ENCODE data around the gene UNK.

Gene UNK

DNA sequence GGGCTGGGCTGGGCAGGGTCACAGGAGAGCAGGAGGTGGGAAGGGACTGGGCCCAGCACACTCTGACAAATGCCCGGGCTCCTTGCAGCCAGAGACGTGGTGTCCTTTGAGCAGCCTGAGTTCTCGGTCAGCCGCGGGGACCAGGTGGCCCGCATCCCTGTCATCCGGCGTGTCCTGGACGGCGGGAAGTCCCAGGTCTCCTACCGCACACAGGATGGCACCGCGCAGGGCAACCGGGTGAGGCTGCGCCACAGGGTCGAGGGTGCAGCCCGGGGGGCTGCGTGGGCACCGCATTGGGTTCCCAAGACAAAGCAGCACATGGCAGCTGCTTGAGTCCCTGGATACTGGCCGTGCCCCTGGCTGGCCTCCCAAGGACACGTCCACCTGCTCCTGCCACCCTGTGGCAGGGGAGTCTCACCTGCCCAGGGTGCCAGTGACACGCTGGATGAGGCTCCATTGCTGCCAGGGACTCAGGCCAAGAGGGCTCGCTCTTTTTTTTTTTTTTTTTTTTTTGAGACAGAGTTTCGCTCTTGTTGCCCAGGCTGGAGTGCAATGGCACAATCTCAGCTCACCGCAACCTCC is 40.9 kb upstream of the UNK start:
- TF ChIP-seq TAF1 (IDR thresholded peaks at IDR 0.05; ENCODE audit: borderline replicate concordance, insufficient read depth, low read length) = no peak
- no peak for TF ChIP-seq FOXP2 (optimal IDR thresholded peaks at IDR 0.05; ENCODE audit: borderline replicate concordance, extremely low read depth, extremely low read length, insufficient read depth)
- no peak for TF ChIP-seq POLR2AphosphoS5 (IDR thresholded peaks at IDR 0.05; ENCODE audit: low read depth, low read length)
- no peak for TF ChIP-seq SIN3A (IDR thresholded peaks at IDR 0.05; ENCODE audit: borderline replicate concordance, insufficient read depth, low read length)
- TF ChIP-seq, protein P1, sequence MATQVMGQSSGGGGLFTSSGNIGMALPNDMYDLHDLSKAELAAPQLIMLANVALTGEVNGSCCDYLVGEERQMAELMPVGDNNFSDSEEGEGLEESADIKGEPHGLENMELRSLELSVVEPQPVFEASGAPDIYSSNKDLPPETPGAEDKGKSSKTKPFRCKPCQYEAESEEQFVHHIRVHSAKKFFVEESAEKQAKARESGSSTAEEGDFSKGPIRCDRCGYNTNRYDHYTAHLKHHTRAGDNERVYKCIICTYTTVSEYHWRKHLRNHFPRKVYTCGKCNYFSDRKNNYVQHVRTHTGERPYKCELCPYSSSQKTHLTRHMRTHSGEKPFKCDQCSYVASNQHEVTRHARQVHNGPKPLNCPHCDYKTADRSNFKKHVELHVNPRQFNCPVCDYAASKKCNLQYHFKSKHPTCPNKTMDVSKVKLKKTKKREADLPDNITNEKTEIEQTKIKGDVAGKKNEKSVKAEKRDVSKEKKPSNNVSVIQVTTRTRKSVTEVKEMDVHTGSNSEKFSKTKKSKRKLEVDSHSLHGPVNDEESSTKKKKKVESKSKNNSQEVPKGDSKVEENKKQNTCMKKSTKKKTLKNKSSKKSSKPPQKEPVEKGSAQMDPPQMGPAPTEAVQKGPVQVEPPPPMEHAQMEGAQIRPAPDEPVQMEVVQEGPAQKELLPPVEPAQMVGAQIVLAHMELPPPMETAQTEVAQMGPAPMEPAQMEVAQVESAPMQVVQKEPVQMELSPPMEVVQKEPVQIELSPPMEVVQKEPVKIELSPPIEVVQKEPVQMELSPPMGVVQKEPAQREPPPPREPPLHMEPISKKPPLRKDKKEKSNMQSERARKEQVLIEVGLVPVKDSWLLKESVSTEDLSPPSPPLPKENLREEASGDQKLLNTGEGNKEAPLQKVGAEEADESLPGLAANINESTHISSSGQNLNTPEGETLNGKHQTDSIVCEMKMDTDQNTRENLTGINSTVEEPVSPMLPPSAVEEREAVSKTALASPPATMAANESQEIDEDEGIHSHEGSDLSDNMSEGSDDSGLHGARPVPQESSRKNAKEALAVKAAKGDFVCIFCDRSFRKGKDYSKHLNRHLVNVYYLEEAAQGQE (IDR thresholded peaks at IDR 0.05; ENCODE audit: insufficient read depth in 1 of 2, low read depth in 2 of 2, low read length in 2 of 2) = no peak

DNA sequence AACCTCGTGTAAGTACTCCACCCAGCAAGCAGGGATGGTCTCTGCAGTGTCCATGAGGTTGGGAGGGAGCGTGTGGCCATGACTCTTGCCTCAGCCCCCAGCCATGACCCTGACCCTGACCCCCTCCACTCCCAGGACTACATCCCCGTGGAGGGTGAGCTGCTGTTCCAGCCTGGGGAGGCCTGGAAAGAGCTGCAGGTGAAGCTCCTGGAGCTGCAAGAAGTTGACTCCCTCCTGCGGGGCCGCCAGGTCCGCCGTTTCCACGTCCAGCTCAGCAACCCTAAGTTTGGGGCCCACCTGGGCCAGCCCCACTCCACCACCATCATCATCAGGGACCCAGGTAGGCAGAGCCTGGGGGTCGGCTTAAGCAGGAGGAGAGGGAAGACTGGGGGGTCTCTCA is 35.9 kb upstream of the UNK start:
- no peak for TF ChIP-seq FOXP2 (optimal IDR thresholded peaks at IDR 0.05; ENCODE audit: borderline replicate concordance, extremely low read depth, extremely low read length, insufficient read depth)
- TF ChIP-seq TAF1 (IDR thresholded peaks at IDR 0.05; ENCODE audit: borderline replicate concordance, insufficient read depth, low read length) = no peak
- TF ChIP-seq POLR2AphosphoS5 (IDR thresholded peaks at IDR 0.05; ENCODE audit: low read depth, low read length) = no peak
- TF ChIP-seq, protein P1 (IDR thresholded peaks at IDR 0.05; ENCODE audit: insufficient read depth in 1 of 2, low read depth in 2 of 2, low read length in 2 of 2) = no peak
- no peak for TF ChIP-seq SIN3A (IDR thresholded peaks at IDR 0.05; ENCODE audit: borderline replicate concordance, insufficient read depth, low read length)

DNA sequence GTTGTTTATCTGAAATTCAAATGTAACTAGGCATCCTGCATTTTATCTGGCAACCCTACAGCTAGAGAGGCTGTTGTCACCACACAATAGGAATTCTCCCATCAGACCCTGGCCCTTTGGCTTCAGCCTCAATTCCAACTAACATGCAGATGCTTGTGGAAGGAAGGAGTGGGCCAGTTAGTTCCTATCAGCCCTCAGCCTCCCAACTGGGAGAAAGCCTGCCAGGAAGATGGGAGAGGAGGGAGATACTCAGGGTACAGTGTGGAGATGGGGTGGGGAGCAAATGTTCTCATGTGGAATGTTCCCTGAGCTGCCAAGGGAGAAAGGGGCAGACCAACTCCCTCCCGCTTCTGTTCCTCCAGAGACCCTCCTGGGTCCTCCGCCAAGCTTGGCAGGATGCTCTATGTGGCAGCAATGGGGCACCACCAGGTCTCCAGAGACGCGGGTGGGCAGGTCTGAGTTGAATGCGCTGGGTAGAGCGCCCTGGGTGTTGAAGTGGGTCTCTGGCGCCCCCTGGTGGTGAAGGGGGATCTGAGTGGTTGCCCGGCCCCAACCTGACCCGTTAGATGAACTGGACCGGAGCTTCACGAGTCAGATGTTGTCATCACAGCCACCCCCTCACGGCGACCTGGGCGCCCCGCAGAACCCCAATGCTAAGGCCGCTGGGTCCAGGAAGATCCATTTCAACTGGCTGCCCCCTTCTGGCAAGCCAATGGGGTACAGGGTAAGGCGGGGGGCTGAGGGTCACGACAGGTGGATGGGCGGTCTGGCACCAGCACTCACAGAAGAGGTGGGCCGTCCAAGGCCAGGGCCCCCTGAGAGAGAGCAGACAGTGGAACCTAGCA is 34.8 kb upstream of the UNK start:
- TF ChIP-seq, protein P1 (IDR thresholded peaks at IDR 0.05; ENCODE audit: insufficient read depth in 1 of 2, low read depth in 2 of 2, low read length in 2 of 2) = 0 out of 4 replicates have a peak, but pooled peaks of 1 of the 2 experiments have one; percentile 14
- no peak for TF ChIP-seq POLR2AphosphoS5 (IDR thresholded peaks at IDR 0.05; ENCODE audit: low read depth, low read length)

DNA sequence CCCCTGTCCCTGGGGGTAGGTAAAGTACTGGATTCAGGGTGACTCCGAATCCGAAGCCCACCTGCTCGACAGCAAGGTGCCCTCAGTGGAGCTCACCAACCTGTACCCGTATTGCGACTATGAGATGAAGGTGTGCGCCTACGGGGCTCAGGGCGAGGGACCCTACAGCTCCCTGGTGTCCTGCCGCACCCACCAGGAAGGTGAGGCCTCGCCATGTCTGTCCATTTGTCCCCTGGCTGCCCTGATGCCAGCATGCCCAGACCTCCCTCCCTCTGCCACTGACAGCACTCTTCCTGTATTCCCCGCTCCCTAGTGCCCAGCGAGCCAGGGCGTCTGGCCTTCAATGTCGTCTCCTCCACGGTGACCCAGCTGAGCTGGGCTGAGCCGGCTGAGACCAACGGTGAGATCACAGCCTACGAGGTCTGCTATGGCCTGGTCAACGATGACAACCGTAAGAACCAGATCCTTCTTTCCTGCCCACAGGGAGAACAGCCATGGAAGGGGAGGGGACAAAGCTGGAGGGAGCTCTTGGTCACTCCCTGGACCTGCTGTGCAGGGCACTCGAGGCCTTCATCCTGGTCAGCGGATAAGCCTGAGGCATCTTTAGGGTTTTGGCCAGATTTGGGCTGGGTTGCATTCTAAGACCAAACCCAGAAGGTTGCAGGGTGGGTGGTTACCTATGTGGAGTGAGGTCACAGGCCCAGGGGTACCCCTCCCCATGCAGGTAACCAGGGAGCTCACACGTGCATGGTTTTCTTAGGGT is 33.8 kb upstream of the UNK start:
- TF ChIP-seq, protein P1 (IDR thresholded peaks at IDR 0.05; ENCODE audit: insufficient read depth in 1 of 2, low read depth in 2 of 2, low read length in 2 of 2) = no peak
- TF ChIP-seq TAF1 (IDR thresholded peaks at IDR 0.05; ENCODE audit: borderline replicate concordance, insufficient read depth, low read length) (no peak), POLR2AphosphoS5 (IDR thresholded peaks at IDR 0.05; ENCODE audit: low read depth, low read length) (no peak), SIN3A (IDR thresholded peaks at IDR 0.05; ENCODE audit: borderline replicate concordance, insufficient read depth, low read length) (no peak), FOXP2 (optimal IDR thresholded peaks at IDR 0.05; ENCODE audit: borderline replicate concordance, extremely low read depth, extremely low read length, insufficient read depth) (no peak)
